Neural progenitor cell (in vitro differentiated cells): ENCODE results near the gene GTF3C2. TPM values are rescaled to one million over a fixed set of nuclear protein-coding genes. Genes with fewer than 3 reads are reported as not detected.
A peak's percentile ranks its signal among the peaks of the same experiment; 100 is the strongest.

Experiments
- DNase-seq: peaks from one replicate; pipeline ENCODE4 v3.0.0-alpha.2; 2016; ENCODE audit warnings: low spot score
- H2AFZ ChIP-seq: fragments of 200-600 bp; sonication (generic); replicated peaks from 2 replicates; pipeline ENCODE4 v1.6.1; 2016; ENCODE audit warnings: antibody characterized with exemption
- H3F3A ChIP-seq: fragments of 200-600 bp; sonication (generic); 2 replicates; pipeline ENCODE4 v1.6.1; 2016; ENCODE audit warnings: antibody characterized with exemption, low read depth
- H3K27ac ChIP-seq: fragments of 200-600 bp; sonication (generic); 2 replicates; pipeline ENCODE4 v1.5.1; 2016; ENCODE audit warnings: mild to moderate bottlenecking
- H3K27me3 ChIP-seq: fragments of 200-600 bp; sonication (generic); 2 replicates; pipeline ENCODE4 v1.6.1; 2016; ENCODE audit warnings: mild to moderate bottlenecking, moderate library complexity
- H3K36me3 ChIP-seq: fragments of 200-600 bp; sonication (generic); 2 replicates; pipeline ENCODE4 v1.5.1; 2016
- H3K4me1 ChIP-seq: fragments of 200-600 bp; sonication (generic); 2 replicates; pipeline ENCODE4 v1.6.1; 2016; ENCODE audit warnings: mixed run types
- H3K4me2 ChIP-seq: fragments of 200-600 bp; sonication (generic); 2 replicates; pipeline ENCODE4 v1.6.1; 2016
- H3K4me3 ChIP-seq: fragments of 200-600 bp; sonication (generic); 2 replicates; pipeline ENCODE4 v1.5.1; 2016
- H3K79me2 ChIP-seq: fragments of 200-600 bp; sonication (generic); 2 replicates; pipeline ENCODE4 v1.6.1; 2016; ENCODE audit warnings: low read depth
- H3K9ac ChIP-seq: fragments of 200-600 bp; sonication (generic); 2 replicates; pipeline ENCODE4 v1.6.1; 2016
- H3K9me3 ChIP-seq: fragments of 200-600 bp; sonication (generic); 2 replicates; pipeline ENCODE4 v1.5.1; 2016; ENCODE audit warnings: low read depth
- H4K20me1 ChIP-seq: fragments of 200-600 bp; sonication (generic); 2 replicates; pipeline ENCODE4 v1.6.1; 2016; ENCODE audit warnings: low read depth
- H3K27ac Mint-ChIP-seq: 3 replicates; pipeline ENCODE4 v1.8.0; 2021; ENCODE audit warnings: mixed read lengths
- H3K27me3 Mint-ChIP-seq: 2 replicates; pipeline ENCODE4 v1.8.0; 2022; ENCODE audit warnings: low read depth, mild to moderate bottlenecking, inconsistent platforms, moderate library complexity, mixed read lengths; ENCODE audit not compliant: insufficient read depth
- H3K36me3 Mint-ChIP-seq: 3 replicates; pipeline ENCODE4 v1.8.0; 2021; ENCODE audit warnings: mixed read lengths
- H3K4me1 Mint-ChIP-seq: 3 replicates; pipeline ENCODE4 v1.8.0; 2021; ENCODE audit warnings: mixed read lengths
- H3K4me3 Mint-ChIP-seq: 3 replicates; pipeline ENCODE4 v1.8.0; 2021; ENCODE audit warnings: mild to moderate bottlenecking, moderate library complexity, mixed read lengths
- H3K9me3 Mint-ChIP-seq: 3 replicates; pipeline ENCODE4 v1.8.0; 2020; ENCODE audit warnings: mixed read lengths
- CTCF ChIP-seq: fragments of 200-600 bp; sonication (generic); IDR thresholded peaks from 2 replicates; pipeline ENCODE4 v1.5.1; 2017; ENCODE audit warnings: antibody characterized with exemption, mild to moderate bottlenecking
- EZH2 ChIP-seq: fragments of 200-600 bp; sonication (generic); IDR thresholded peaks from 2 replicates; pipeline ENCODE4 v1.6.1; 2017; ENCODE audit warnings: antibody characterized with exemption, mild to moderate bottlenecking, moderate library complexity
- EZH2phosphoT487 ChIP-seq: fragments of 200-600 bp; sonication (generic); IDR thresholded peaks from 2 replicates; pipeline ENCODE4 v1.6.1; 2017; ENCODE audit warnings: antibody characterized with exemption
- total RNA-seq: library from RNA; depleted of rRNA; stranded (reverse); fragments of >200 nt; gene quantifications from 2 replicates; pipeline ENCODE4 v1.2.3, GENCODE V29; 2015; ENCODE audit warnings: low replicate concordance

The GTF3C2 gene
- total RNA-seq, 1 donor from 2014 or later: 57.3 TPM

GRCh38 chr2:27313882-27314645, 42.5 kb downstream of the GTF3C2 start:
- H3K9me3 Mint-ChIP-seq: no peaks in the 10 kb centered on the region
- Histone ChIP-seq H3K79me2 (no peaks in the 10 kb centered on the region), H3K4me1 (no peaks in the 10 kb centered on the region), H3K27me3 (peaks cover under 1% of the 10 kb centered on the region), H3F3A (no peaks in the 10 kb centered on the region), H3K4me2 (no peak overlapping the region), H3K9ac (no peak overlapping the region), H3K4me3 (no peak overlapping the region), H2AFZ (no peak overlapping the region), H3K9me3 (no peaks in the 10 kb centered on the region), H3K36me3 (no peaks in the 10 kb centered on the region), H3K27ac (no peak overlapping the region), H4K20me1 (peaks cover 10% of the 10 kb centered on the region)
- H3K4me1 Mint-ChIP-seq: no peaks in the 10 kb centered on the region
- TF ChIP-seq EZH2 (no peak), CTCF (no peak), EZH2phosphoT487 (no peak)
- H3K36me3 Mint-ChIP-seq: peaks cover 2% of the 10 kb centered on the region
- peaks cover 2% of the 10 kb centered on the region for H3K27me3 Mint-ChIP-seq
- DNase-seq: no peak
- H3K27ac Mint-ChIP-seq: no peak overlapping the region
- no peak overlapping the region for H3K4me3 Mint-ChIP-seq

- H3K27me3 Mint-ChIP-seq: peaks cover 8% of the 10 kb centered on the region
- H3K4me1 Mint-ChIP-seq: no peaks in the 10 kb centered on the region
- no peak overlapping the region for H3K27ac Mint-ChIP-seq
- H3F3A ChIP-seq: peaks cover 12% of the 10 kb centered on the region
- peaks cover 20% of the 10 kb centered on the region for H3K27me3 ChIP-seq
- H3K27ac ChIP-seq: no peak overlapping the region
- no peak overlapping the region for H3K9ac ChIP-seq
- no peak for TF ChIP-seq EZH2
- TF ChIP-seq CTCF: no peak
- TF ChIP-seq EZH2phosphoT487: no peak
- peaks cover 5% of the 10 kb centered on the region for H3K36me3 Mint-ChIP-seq
- H3K36me3 ChIP-seq: no peaks in the 10 kb centered on the region
- no peaks in the 10 kb centered on the region for H3K79me2 ChIP-seq
- H4K20me1 ChIP-seq: peaks cover 29% of the 10 kb centered on the region
- DNase-seq: no peak
- H3K4me3 Mint-ChIP-seq: no peak overlapping the region
- no peak overlapping the region for H3K4me2 ChIP-seq
- no peak overlapping the region for H3K4me3 ChIP-seq
- no peaks in the 10 kb centered on the region for H3K9me3 Mint-ChIP-seq
- H3K4me1 ChIP-seq: peaks cover 8% of the 10 kb centered on the region
- no peak overlapping the region for H2AFZ ChIP-seq
- no peaks in the 10 kb centered on the region for H3K9me3 ChIP-seq
Observed at GRCh38 chr2:27312152-27312551, 44.4 kb downstream of the GTF3C2 start.

DNA sequence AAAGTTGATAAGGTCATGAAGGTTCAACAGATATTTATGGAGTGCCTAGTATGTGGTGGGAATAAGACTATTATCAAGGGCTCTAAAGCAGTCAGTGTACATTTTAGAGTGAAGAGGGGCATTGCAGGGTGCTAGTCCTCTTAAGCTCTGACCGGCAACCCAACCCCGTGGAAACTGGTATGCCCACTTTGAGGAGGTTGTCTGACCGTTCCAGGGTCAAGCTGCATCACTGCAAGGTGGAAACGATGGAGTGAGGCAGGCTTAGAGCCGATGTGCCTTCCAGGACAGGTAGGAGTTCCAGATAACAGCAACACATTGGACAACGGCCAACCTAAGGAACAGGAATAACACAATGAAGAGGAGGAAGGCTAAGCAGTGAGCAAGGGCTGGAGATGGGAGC, 46.9 kb downstream of the GTF3C2 start:
- Histone ChIP-seq H3K4me2 (no peak overlapping the region), H4K20me1 (peaks cover 40% of the 10 kb centered on the region), H2AFZ (no peak overlapping the region), H3K36me3 (no peaks in the 10 kb centered on the region), H3F3A (peaks cover 12% of the 10 kb centered on the region), H3K9me3 (no peaks in the 10 kb centered on the region), H3K27me3 (peaks cover 45% of the 10 kb centered on the region), H3K27ac (no peak overlapping the region), H3K4me3 (no peak overlapping the region), H3K4me1 (peaks cover 12% of the 10 kb centered on the region), H3K9ac (no peak overlapping the region), H3K79me2 (no peaks in the 10 kb centered on the region)
- H3K9me3 Mint-ChIP-seq: no peaks in the 10 kb centered on the region
- H3K27me3 Mint-ChIP-seq: peaks cover 27% of the 10 kb centered on the region
- H3K27ac Mint-ChIP-seq: no peak overlapping the region
- H3K36me3 Mint-ChIP-seq: peaks cover 5% of the 10 kb centered on the region
- no peaks in the 10 kb centered on the region for H3K4me1 Mint-ChIP-seq
- no peak for DNase-seq
- H3K4me3 Mint-ChIP-seq: peak overlapping the region; percentile 9
- TF ChIP-seq EZH2: no peak
- TF ChIP-seq EZH2phosphoT487: no peak
- no peak for TF ChIP-seq CTCF
